Measurements from ENCODE around the gene NLRP2B. TPM values are rescaled to one million over a fixed set of nuclear protein-coding genes. Genes with fewer than 3 reads are reported as not detected.

Gene NLRP2B
- total RNA-seq, result not detected in 2 replicates

GRCh38 chrX:57680160-57680559 is at the start of gene NLRP2B:
Gene NLRP2B, minus strand, starts transcription at chrX:57680260.

Other genes with a start within 250 kb of the NLRP2B start
- 9.0 and 13.2 TPM in 2 replicates for gene ZXDB, start 88.2 kb downstream of the NLRP2B start, total RNA-seq
- 5.3 and 8.0 TPM in 2 replicates for gene ZXDA, start 230.2 kb upstream of the NLRP2B start, total RNA-seq